B cell (primary cell): Measurements from ENCODE around the gene IL1R2. TPM values are rescaled to one million over a fixed set of nuclear protein-coding genes. Genes with fewer than 3 reads are reported as not detected.

Experiments
- ATAC-seq: fragments of 200-7000 bp; cut with Tn5 transposase; one replicate; pipeline ENCODE4 v1.10.0; 2021; ENCODE audit warnings: low read depth, mild to moderate bottlenecking, moderate number of reproducible peaks, moderate library complexity
- CTCF ChIA-PET: fragments of 350-600 bp; sonication (Branson Sonifier 250); formaldehyde crosslinking; loops from one replicate; lab custom pipeline; 2021; ENCODE audit warnings: antibody characterized with exemption, inconsistent platforms; lab: Charles Lee
- POLR2A ChIA-PET: fragments of 350-600 bp; sonication (Branson Sonifier 250); formaldehyde crosslinking; loops from one replicate; lab custom pipeline; 2021; ENCODE audit warnings: antibody characterized with exemption; lab: Charles Lee
- DNase-seq: peaks from one replicate; pipeline ENCODE4 v3.0.0; 2013
- H2AFZ ChIP-seq: 2 replicates; pipeline ENCODE4 v1.6.1; 2012; ENCODE audit warnings: mild to moderate bottlenecking, low read depth, low read length; ENCODE audit not compliant: insufficient read depth, poor library complexity, severe bottlenecking
- H3K27ac ChIP-seq, 2 donors: 1 replicate in 1 of 2; 2 replicates in 1 of 2; pipeline ENCODE4 v1.5.1; 2012 to 2013; ENCODE audit warnings: low read length in 2 of 2, mild to moderate bottlenecking in 2 of 2, moderate library complexity in 1 of 2
- H3K27me3 ChIP-seq, 4 experiments: fragments of 200-600 bp in 1 of 4; sonication (generic) in 1 of 4; replicated peaks in 1 of 4; 1 replicate in 2 of 4; 2 replicates in 2 of 4; pipeline versions ENCODE4 v1.6.1 to v1.7.0; 2013 to 2016; ENCODE audit warnings: low read length in 3 of 4, mild to moderate bottlenecking in 2 of 4, mixed read lengths in 1 of 4, moderate library complexity in 1 of 4; ENCODE audit not compliant: insufficient read depth in 4 of 4, control insufficient read depth in 3 of 4; ENCODE audit errors: control extremely low read depth in 1 of 4
- H3K36me3 ChIP-seq, 2 experiments: replicated peaks in 1 of 2; 1 replicate in 1 of 2; 2 replicates in 1 of 2; pipeline versions ENCODE4 v1.6.1 to v1.7.1; 2013; ENCODE audit warnings: low read length in 1 of 2; ENCODE audit not compliant: insufficient read depth in 2 of 2, control insufficient read depth in 1 of 2; ENCODE audit errors: control extremely low read depth in 1 of 2, extremely low read depth in 1 of 2
- H3K4me1 ChIP-seq, 2 donors: fragments of 200-600 bp in 1 of 2; sonication (generic) in 1 of 2; 1 replicate in 1 of 2; 2 replicates in 1 of 2; pipeline versions ENCODE4 v1.5.1 to v1.6.1; 2013 to 2017; ENCODE audit warnings: low read length in 2 of 2; ENCODE audit not compliant: control insufficient read depth in 2 of 2, insufficient read depth in 2 of 2
- H3K4me2 ChIP-seq: replicated peaks from 2 replicates; pipeline ENCODE3; 2012; ENCODE audit warnings: mild to moderate bottlenecking, low read depth, low read length; ENCODE audit not compliant: poor library complexity, severe bottlenecking
- H3K4me3 ChIP-seq, 5 experiments: fragments of 200-600 bp in 1 of 5; sonication (generic) in 1 of 5; 1 replicate in 3 of 5; 2 replicates in 2 of 5; pipeline versions ENCODE4 v1.5.1 to v1.7.0; 2011 to 2016; ENCODE audit warnings: low read length in 4 of 5, mild to moderate bottlenecking in 4 of 5, low read depth in 2 of 5, control low read depth in 1 of 5, moderate library complexity in 1 of 5; ENCODE audit not compliant: insufficient read depth in 1 of 5; ENCODE audit errors: control extremely low read depth in 1 of 5, extremely low read depth in 1 of 5
- H3K79me2 ChIP-seq: fragments of 200-600 bp; sonication (generic); one replicate; pipeline ENCODE4 v1.6.0; 2016; ENCODE audit warnings: low read length; ENCODE audit not compliant: control insufficient read depth, insufficient read depth
- H3K9ac ChIP-seq: fragments of 200-600 bp; sonication (generic); 2 replicates; pipeline ENCODE4 v1.6.1; 2017; ENCODE audit warnings: mild to moderate bottlenecking, low read length, moderate library complexity
- H3K9me3 ChIP-seq, 3 donors: one replicate each; pipeline versions ENCODE4 v1.6.1 to v1.7.1; 2013; ENCODE audit warnings: low read length in 2 of 3; ENCODE audit not compliant: control insufficient read depth in 2 of 3, insufficient read depth in 1 of 3; ENCODE audit errors: control extremely low read depth in 1 of 3
- H4K20me1 ChIP-seq: 2 replicates; pipeline ENCODE4 v1.6.0; 2012; ENCODE audit warnings: mild to moderate bottlenecking, low read length; ENCODE audit not compliant: insufficient read depth, control insufficient read depth, poor library complexity, severe bottlenecking
- H3K27ac Mint-ChIP-seq: one replicate; pipeline ENCODE4 v1.8.0; 2021; ENCODE audit warnings: mixed read lengths
- H3K27me3 Mint-ChIP-seq: one replicate; pipeline ENCODE4 v1.8.0; 2021; ENCODE audit warnings: mixed read lengths
- H3K4me1 Mint-ChIP-seq: one replicate; pipeline ENCODE4 v1.8.0; 2021; ENCODE audit warnings: mixed read lengths
- H3K4me3 Mint-ChIP-seq: one replicate; pipeline ENCODE4 v1.8.0; 2021; ENCODE audit warnings: mixed read lengths
- H3K9me3 Mint-ChIP-seq: one replicate; pipeline ENCODE4 v1.8.0; 2022; ENCODE audit warnings: mixed read lengths; ENCODE audit not compliant: insufficient read depth
- EZH2 ChIP-seq: IDR thresholded peaks from 2 replicates; pipeline ENCODE4 v1.6.1; 2012; ENCODE audit warnings: borderline replicate concordance, low read depth, mild to moderate bottlenecking, moderate library complexity, low read length; ENCODE audit not compliant: insufficient read depth, poor library complexity, severe bottlenecking
- WGBS: methylation state at CpG from one replicate; pipeline ENCODE4 v1.1.5; 2013; ENCODE audit warnings: missing lambda C conversion rate; ENCODE audit not compliant: insufficient coverage; 5-methylcytosine and 5-hydroxymethylcytosine counted together
- intact Hi-C: fragments of 100-400 bp; cut with micrococcal nuclease; formaldehyde crosslinking; loops from one replicate; pipeline ENCODE4 v1.10.0; 2022
- polyA plus RNA-seq: library from polyadenylated mRNA; depleted of rRNA; stranded (reverse); fragments of >200 nt; gene quantifications from 2 replicates; pipeline ENCODE4 v1.2.3, GENCODE V29; 2012
- total RNA-seq, 2 donors: library from RNA; stranded (reverse); fragments of 120-200 nt in 1 of 2; gene quantifications; 1 replicate in 1 of 2; 2 replicates in 1 of 2; pipeline versions ENCODE4 v1.2.3 to v1.2.4, GENCODE V29; 2013 to 2022
- TF ChIP-seq, protein P1 (sequence below): fragments of 200-600 bp; IDR thresholded peaks from one replicate; pipeline ENCODE4 v1.8.0; 2022; ENCODE audit warnings: antibody characterized with exemption, mild to moderate bottlenecking

IL1R2 gene
- total and polyA plus RNA-seq, 2 donors (not counting 1 experiment from before 2014, with no cell fraction given), result not detected

DNA sequence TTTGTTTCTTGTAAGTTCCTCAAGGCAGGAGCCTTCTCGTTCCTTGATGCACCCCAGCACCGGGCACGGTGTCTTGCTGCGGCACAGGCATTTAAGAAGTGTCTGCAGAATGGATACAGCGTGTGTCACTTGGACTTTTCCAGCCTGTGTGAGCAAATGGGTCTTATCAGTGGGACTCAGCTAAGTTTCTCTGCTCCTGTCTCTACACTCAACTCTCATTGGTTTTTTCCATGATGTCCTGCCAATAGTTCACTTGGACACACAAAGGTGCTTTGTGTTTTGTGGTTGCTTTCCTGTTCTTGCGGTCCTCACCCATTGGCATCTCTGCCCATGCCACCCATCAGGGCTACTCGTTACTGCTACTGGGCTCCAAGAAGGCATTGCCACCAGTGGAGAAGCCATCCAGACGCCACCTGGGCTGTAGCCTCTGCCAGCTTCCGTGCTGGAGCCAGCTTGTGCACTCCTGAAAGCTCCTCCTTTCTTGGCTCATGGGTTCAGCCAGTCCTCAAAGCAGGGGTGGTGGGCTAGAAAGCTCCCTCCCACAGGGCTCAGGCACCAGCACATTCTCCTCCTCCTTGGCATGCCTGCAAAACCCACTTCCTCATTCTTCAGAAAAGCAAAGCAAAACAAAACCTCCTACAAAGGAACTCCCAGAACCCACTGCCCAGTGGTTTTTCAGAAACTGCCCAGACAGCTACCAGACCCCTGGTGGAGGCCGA is 41.4 kb downstream of the IL1R2 start:
- H4K20me1 ChIP-seq, result no peaks in the 10 kb centered on the region
- H3K4me2 ChIP-seq, result peak overlapping the region; percentile 62
- peaks cover 0 to 4% (median 0%) of the 10 kb centered on the region in 3 donors for H3K9me3 ChIP-seq
- peaks cover 22% of the 10 kb centered on the region for H3K4me1 Mint-ChIP-seq
- no peak overlapping the region for H3K27ac ChIP-seq
- TF ChIP-seq, protein P1, sequence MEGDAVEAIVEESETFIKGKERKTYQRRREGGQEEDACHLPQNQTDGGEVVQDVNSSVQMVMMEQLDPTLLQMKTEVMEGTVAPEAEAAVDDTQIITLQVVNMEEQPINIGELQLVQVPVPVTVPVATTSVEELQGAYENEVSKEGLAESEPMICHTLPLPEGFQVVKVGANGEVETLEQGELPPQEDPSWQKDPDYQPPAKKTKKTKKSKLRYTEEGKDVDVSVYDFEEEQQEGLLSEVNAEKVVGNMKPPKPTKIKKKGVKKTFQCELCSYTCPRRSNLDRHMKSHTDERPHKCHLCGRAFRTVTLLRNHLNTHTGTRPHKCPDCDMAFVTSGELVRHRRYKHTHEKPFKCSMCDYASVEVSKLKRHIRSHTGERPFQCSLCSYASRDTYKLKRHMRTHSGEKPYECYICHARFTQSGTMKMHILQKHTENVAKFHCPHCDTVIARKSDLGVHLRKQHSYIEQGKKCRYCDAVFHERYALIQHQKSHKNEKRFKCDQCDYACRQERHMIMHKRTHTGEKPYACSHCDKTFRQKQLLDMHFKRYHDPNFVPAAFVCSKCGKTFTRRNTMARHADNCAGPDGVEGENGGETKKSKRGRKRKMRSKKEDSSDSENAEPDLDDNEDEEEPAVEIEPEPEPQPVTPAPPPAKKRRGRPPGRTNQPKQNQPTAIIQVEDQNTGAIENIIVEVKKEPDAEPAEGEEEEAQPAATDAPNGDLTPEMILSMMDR, result no peak
- no peak for TF ChIP-seq EZH2
- H3K36me3 ChIP-seq, result no peaks in the 10 kb centered on the region
- peaks cover 13 to 15% of the 10 kb centered on the region in 2 donors for H3K4me1 ChIP-seq
- H2AFZ ChIP-seq, result peak overlapping the region; percentile 82
- DNase-seq (peak; percentile 47), ATAC-seq (peak; percentile 56)
- WGBS, result 46% methylated on average over 9 of the region's 10 CpGs
- H3K4me3 Mint-ChIP-seq, result peak overlapping the region; percentile 46
- H3K27me3 Mint-ChIP-seq, result peaks cover under 1% of the 10 kb centered on the region
- H3K79me2 ChIP-seq, result no peaks in the 10 kb centered on the region
- CTCF ChIA-PET, result interaction anchor here (0.5 to 1.3 kb wide), 8 partner anchors 13 to 1661 kb away, joined by 3 to 6 read pairs (median 4); no protein-coding TSS in a partner anchor
- no peaks in the 10 kb centered on the region for H3K27me3 ChIP-seq
- peak overlapping the region in 2 of 5 experiments; percentile 25 to 36 for H3K4me3 ChIP-seq
- H3K9me3 Mint-ChIP-seq, result no peaks in the 10 kb centered on the region
- POLR2A ChIA-PET, result no interaction called here
- peak overlapping the region; percentile 31 for H3K9ac ChIP-seq
- peak overlapping the region; percentile 57 for H3K27ac Mint-ChIP-seq
- intact Hi-C loops, result no loop called here
